Measurements from ENCODE around the gene NPTN. TPM values are rescaled to one million over a fixed set of nuclear protein-coding genes. Genes with fewer than 3 reads are reported as not detected.

The NPTN gene
- total RNA-seq, 1 donor from 2014 or later: 100 TPM

DNA sequence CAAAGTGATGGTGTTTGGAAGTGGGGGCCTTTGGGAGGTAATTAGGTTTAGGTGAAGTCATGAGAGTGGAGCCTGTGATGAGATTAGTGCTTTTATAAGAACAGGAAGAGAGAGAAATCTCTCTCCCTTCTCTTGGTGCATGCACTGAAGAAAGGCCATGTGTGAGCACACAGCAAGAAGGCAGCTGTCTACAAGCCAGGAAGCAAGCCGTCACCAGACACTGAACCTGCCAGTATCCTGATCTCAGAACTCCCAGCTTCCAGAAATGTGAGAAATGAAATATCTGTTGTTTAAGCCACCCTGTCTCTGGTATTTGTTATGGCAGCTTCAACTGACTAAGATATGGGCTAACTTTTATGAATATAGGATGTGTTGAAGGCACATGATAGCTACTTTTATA, 117.7 kb downstream of the NPTN start:
- H3K4me3 ChIP-seq (ENCODE audit: low read depth, low read length): no peak overlapping the region
- no peak for DNase-seq (ENCODE audit: low read depth)
- TF ChIP-seq, protein P1, sequence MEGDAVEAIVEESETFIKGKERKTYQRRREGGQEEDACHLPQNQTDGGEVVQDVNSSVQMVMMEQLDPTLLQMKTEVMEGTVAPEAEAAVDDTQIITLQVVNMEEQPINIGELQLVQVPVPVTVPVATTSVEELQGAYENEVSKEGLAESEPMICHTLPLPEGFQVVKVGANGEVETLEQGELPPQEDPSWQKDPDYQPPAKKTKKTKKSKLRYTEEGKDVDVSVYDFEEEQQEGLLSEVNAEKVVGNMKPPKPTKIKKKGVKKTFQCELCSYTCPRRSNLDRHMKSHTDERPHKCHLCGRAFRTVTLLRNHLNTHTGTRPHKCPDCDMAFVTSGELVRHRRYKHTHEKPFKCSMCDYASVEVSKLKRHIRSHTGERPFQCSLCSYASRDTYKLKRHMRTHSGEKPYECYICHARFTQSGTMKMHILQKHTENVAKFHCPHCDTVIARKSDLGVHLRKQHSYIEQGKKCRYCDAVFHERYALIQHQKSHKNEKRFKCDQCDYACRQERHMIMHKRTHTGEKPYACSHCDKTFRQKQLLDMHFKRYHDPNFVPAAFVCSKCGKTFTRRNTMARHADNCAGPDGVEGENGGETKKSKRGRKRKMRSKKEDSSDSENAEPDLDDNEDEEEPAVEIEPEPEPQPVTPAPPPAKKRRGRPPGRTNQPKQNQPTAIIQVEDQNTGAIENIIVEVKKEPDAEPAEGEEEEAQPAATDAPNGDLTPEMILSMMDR (conservative IDR thresholded peaks at IDR 0.05; ENCODE audit: low read depth, low read length): no peak

Other genes with a start within 250 kb of the NPTN start
- gene REC114, start 190.2 kb downstream of the NPTN start, total RNA-seq: not detected in 2 replicates
- gene CD276, start 51.0 kb upstream of the NPTN start, total RNA-seq: 151 and 189 TPM in 2 replicates
- gene INSYN1, start 120.0 kb upstream of the NPTN start, total RNA-seq: under 0.01 and 2.0 TPM in 2 replicates
- gene TBC1D21, start 240.2 kb upstream of the NPTN start, total RNA-seq: not detected in 2 replicates